HepG2 (cell line): ENCODE data around the gene CST4. TPM values are rescaled to one million over a fixed set of nuclear protein-coding genes. Genes with fewer than 3 reads are reported as not detected.

Experiments
- BRD4 ChIP-seq: sonication (generic); formaldehyde crosslinking; IDR thresholded peaks from 2 replicates; pipeline ENCODE4 v1.4.0; 2020; ENCODE audit warnings: missing genetic modification reagents
- CC2D1A ChIP-seq: sonication (generic); formaldehyde crosslinking; IDR thresholded peaks from 2 replicates; pipeline ENCODE4 v1.8.1; 2023; ENCODE audit warnings: mild to moderate bottlenecking, missing genetic modification reagents
- ELF4 ChIP-seq: sonication (generic); formaldehyde crosslinking; IDR thresholded peaks from 2 replicates; pipeline ENCODE4 v1.5.0; 2020; ENCODE audit warnings: missing genetic modification reagents, mild to moderate bottlenecking, moderate library complexity, borderline replicate concordance
- FOSL1 ChIP-seq: sonication (generic); formaldehyde crosslinking; IDR thresholded peaks from 2 replicates; pipeline ENCODE4 v1.9.0; 2021; ENCODE audit warnings: missing genetic modification reagents, borderline replicate concordance
- HDAC1 ChIP-seq: sonication (generic); formaldehyde crosslinking; IDR thresholded peaks from 2 replicates; pipeline ENCODE4 v1.5.1; 2020; ENCODE audit warnings: mild to moderate bottlenecking, missing genetic modification reagents
- KLF6 ChIP-seq: IDR thresholded peaks from 2 replicates; pipeline ENCODE4 v1.8.0; 2016; ENCODE audit warnings: missing biosample characterization, missing genetic modification reagents
- NFE2L1 ChIP-seq: sonication (generic); formaldehyde crosslinking; IDR thresholded peaks from 2 replicates; pipeline ENCODE4 v1.4.0; 2020; ENCODE audit warnings: missing genetic modification reagents, mild to moderate bottlenecking, borderline replicate concordance
- NFKB2 ChIP-seq: sonication (generic); formaldehyde crosslinking; IDR thresholded peaks from 2 replicates; pipeline ENCODE4 v1.4.0; 2020; ENCODE audit warnings: missing genetic modification reagents, borderline replicate concordance
- NFKBIZ ChIP-seq: IDR thresholded peaks from 2 replicates; pipeline ENCODE4 v1.6.1; 2018; ENCODE audit warnings: missing genetic modification reagents, missing compliant biosample characterization
- NFYC ChIP-seq: IDR thresholded peaks from 2 replicates; pipeline ENCODE4 v1.6.1; 2016; ENCODE audit warnings: missing genetic modification reagents, missing compliant biosample characterization
- PHF20 ChIP-seq: sonication (generic); formaldehyde crosslinking; IDR thresholded peaks from 2 replicates; pipeline ENCODE4 v1.5.0; 2020; ENCODE audit warnings: mild to moderate bottlenecking, missing genetic modification reagents
- POLR2AphosphoS5 ChIP-seq: IDR thresholded peaks from 2 replicates; pipeline ENCODE4 v1.6.1; 2012; ENCODE audit warnings: low read depth, low read length
- PRPF4 ChIP-seq: fragments of 200-400 bp; formaldehyde crosslinking; IDR thresholded peaks from 2 replicates; pipeline ENCODE4 v1.6.1; 2016; ENCODE audit warnings: low read length, low read depth; ENCODE audit not compliant: poor library complexity, severe bottlenecking
- THYN1 ChIP-seq: sonication (generic); formaldehyde crosslinking; IDR thresholded peaks from 2 replicates; pipeline ENCODE4 v1.8.1; 2023; ENCODE audit warnings: low read depth, mild to moderate bottlenecking, moderate library complexity, missing genetic modification reagents, borderline replicate concordance
- XBP1 ChIP-seq: sonication (generic); formaldehyde crosslinking; IDR thresholded peaks from 2 replicates; pipeline ENCODE4 v1.5.0; 2020; ENCODE audit warnings: missing genetic modification reagents
- ZIK1 ChIP-seq: sonication (generic); formaldehyde crosslinking; IDR thresholded peaks from 2 replicates; pipeline ENCODE4 v1.5.0; 2020; ENCODE audit warnings: mild to moderate bottlenecking, low read depth, missing genetic modification reagents, borderline replicate concordance
- ZNF207 ChIP-seq: fragments of 450-650 bp; IDR thresholded peaks from 2 replicates; pipeline ENCODE4 v1.6.1; 2016; ENCODE audit warnings: antibody characterized with exemption, borderline replicate concordance
- ZNF367 ChIP-seq: sonication (generic); formaldehyde crosslinking; IDR thresholded peaks from 2 replicates; pipeline ENCODE4 v1.4.0; 2020; ENCODE audit warnings: missing genetic modification reagents, borderline replicate concordance
- ZSCAN30 ChIP-seq: sonication (generic); formaldehyde crosslinking; IDR thresholded peaks from 2 replicates; pipeline ENCODE4 v1.5.0; 2020; ENCODE audit warnings: mild to moderate bottlenecking, missing genetic modification reagents
- polyA plus RNA-seq, 8 experiments: library from polyadenylated mRNA; depleted of rRNA in 3 of 8; stranded (reverse) in 7 of 8; unstranded in 1 of 8; fragments of >200 nt; fragmentation: Illumina TruSeq in 4 of 8; extraction: Trizol in 4 of 8; gene quantifications; 2 replicates each; pipeline versions ENCODE4 v1.2.1 to v1.2.3, GENCODE V29; 2011 to 2016; ENCODE audit warnings: low read depth in 4 of 8, missing spikeins in 1 of 8, mixed read lengths in 1 of 8; ENCODE audit not compliant: insufficient read depth in 1 of 8
- total RNA-seq, 5 experiments: library from RNA; depleted of rRNA; stranded (reverse); fragments of >200 nt; fragmentation: Illumina TruSeq; extraction: Trizol; gene quantifications; 2 replicates each; pipeline ENCODE4 v1.2.3, GENCODE V29; 2016; ENCODE audit warnings: low read depth in 1 of 5
- TF ChIP-seq, protein P1 (sequence below): IDR thresholded peaks from 2 replicates; pipeline ENCODE4 v1.6.1; 2016
- TF ChIP-seq, protein P2 (sequence below): fragments of 450-650 bp; IDR thresholded peaks from 2 replicates; pipeline ENCODE4 v1.6.1; 2017; ENCODE audit warnings: mild to moderate bottlenecking
- TF ChIP-seq, protein P3 (sequence below): IDR thresholded peaks from 2 replicates; pipeline ENCODE4 v1.6.1; 2016; ENCODE audit warnings: missing compliant biosample characterization, missing genetic modification reagents, borderline replicate concordance
- TF ChIP-seq, protein P4 (sequence below): sonication (generic); formaldehyde crosslinking; IDR thresholded peaks from 2 replicates; pipeline ENCODE4 v1.4.0; 2020; ENCODE audit warnings: low read depth, mild to moderate bottlenecking, missing genetic modification reagents

Gene CST4
- total and polyA plus RNA-seq, 2 of the 13 experiments (the other 11 are each of a cell fraction or from before 2014, with no cell fraction given): not detected

DNA sequence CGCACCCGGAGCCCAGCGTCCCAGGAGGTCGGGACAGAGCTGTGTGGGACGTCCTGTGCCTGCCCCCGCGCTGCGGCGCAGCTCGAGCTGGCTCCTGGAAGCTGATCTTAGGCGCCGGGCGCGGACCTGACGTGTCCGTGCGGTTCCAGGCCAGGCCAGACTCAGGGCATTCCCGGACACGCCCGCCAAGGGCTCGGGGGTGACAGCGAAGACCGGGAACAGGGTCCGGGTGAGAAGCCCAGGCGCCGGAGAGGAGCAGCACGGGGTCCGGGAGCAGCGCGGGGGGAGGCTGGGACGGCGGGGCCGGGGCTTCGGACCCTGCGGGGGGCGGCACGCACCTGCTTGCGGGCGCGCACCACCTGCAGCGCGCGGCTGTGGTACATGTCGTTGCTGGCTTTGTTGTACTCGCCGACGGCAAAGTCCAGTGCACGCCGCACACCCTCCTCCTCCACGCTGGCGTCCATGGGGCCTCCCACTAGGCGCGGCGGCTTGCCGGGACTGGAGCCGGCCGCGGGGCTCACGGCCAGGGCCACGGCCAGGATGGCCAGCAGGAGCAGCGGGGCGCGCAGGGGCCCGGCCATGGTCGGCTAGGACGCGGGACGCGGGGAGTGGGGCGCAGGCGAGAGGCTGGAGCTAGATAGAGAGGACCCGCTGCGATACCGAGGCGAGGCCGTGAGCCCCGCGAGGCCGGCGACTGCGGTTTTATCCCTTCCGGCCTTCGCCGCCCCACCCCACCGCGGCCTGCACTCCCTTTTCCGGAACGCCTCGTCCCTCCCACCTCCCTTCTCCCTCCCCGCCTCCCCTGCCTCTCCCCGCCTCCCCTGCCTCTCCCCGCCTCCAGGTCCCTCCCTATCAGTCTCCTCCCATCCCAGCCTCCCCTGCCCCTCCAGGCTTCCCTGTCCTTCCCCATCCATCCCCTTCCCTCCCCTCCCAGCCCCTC is 51.3 kb downstream of the CST4 start, which contains the start of gene CST3 (continued):
- peak; percentile 87 for TF ChIP-seq HDAC1 (CRISPR knock-in tag)
- TF ChIP-seq NFKB2 (CRISPR knock-in tag): peak; percentile 98
- TF ChIP-seq KLF6 (CRISPR knock-in tag): peak; percentile 91
- no peak for TF ChIP-seq NFYC
- TF ChIP-seq, protein P1, sequence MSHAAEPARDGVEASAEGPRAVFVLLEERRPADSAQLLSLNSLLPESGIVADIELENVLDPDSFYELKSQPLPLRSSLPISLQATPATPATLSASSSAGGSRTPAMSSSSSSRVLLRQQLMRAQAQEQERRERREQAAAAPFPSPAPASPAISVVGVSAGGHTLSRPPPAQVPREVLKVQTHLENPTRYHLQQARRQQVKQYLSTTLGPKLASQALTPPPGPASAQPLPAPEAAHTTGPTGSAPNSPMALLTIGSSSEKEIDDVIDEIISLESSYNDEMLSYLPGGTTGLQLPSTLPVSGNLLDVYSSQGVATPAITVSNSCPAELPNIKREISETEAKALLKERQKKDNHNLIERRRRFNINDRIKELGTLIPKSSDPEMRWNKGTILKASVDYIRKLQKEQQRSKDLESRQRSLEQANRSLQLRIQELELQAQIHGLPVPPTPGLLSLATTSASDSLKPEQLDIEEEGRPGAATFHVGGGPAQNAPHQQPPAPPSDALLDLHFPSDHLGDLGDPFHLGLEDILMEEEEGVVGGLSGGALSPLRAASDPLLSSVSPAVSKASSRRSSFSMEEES (CRISPR knock-in tag): peak; percentile 51; the same call in 1 of the 2 replicates
- peak; percentile 63 for TF ChIP-seq ZIK1
- peak; percentile 90 for TF ChIP-seq BRD4 (CRISPR knock-in tag)
- 0 out of 2 replicates have a peak, but pooled peaks have one; percentile 34 for TF ChIP-seq NFE2L1 (CRISPR knock-in tag)
- TF ChIP-seq FOSL1 (CRISPR knock-in tag): no peak
- TF ChIP-seq, protein P2, sequence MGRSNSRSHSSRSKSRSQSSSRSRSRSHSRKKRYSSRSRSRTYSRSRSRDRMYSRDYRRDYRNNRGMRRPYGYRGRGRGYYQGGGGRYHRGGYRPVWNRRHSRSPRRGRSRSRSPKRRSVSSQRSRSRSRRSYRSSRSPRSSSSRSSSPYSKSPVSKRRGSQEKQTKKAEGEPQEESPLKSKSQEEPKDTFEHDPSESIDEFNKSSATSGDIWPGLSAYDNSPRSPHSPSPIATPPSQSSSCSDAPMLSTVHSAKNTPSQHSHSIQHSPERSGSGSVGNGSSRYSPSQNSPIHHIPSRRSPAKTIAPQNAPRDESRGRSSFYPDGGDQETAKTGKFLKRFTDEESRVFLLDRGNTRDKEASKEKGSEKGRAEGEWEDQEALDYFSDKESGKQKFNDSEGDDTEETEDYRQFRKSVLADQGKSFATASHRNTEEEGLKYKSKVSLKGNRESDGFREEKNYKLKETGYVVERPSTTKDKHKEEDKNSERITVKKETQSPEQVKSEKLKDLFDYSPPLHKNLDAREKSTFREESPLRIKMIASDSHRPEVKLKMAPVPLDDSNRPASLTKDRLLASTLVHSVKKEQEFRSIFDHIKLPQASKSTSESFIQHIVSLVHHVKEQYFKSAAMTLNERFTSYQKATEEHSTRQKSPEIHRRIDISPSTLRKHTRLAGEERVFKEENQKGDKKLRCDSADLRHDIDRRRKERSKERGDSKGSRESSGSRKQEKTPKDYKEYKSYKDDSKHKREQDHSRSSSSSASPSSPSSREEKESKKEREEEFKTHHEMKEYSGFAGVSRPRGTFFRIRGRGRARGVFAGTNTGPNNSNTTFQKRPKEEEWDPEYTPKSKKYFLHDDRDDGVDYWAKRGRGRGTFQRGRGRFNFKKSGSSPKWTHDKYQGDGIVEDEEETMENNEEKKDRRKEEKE: no peak
- TF ChIP-seq, protein P3, sequence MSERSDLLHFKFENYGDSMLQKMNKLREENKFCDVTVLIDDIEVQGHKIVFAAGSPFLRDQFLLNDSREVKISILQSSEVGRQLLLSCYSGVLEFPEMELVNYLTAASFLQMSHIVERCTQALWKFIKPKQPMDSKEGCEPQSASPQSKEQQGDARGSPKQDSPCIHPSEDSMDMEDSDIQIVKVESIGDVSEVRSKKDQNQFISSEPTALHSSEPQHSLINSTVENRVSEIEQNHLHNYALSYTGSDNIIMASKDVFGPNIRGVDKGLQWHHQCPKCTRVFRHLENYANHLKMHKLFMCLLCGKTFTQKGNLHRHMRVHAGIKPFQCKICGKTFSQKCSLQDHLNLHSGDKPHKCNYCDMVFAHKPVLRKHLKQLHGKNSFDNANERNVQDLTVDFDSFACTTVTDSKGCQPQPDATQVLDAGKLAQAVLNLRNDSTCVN (CRISPR knock-in tag): no peak
- peak; percentile 98 for TF ChIP-seq POLR2AphosphoS5
- no peak for TF ChIP-seq ZNF207
- TF ChIP-seq ELF4: no peak; the same call in 1 of the 2 replicates
- TF ChIP-seq ZSCAN30 (CRISPR knock-in tag): no peak; the same call in 1 of the 2 replicates
- TF ChIP-seq, protein P4, sequence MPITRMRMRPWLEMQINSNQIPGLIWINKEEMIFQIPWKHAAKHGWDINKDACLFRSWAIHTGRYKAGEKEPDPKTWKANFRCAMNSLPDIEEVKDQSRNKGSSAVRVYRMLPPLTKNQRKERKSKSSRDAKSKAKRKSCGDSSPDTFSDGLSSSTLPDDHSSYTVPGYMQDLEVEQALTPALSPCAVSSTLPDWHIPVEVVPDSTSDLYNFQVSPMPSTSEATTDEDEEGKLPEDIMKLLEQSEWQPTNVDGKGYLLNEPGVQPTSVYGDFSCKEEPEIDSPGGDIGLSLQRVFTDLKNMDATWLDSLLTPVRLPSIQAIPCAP (CRISPR knock-in tag): peak; percentile 49; the same call in 1 of the 2 replicates
- peak; percentile 83 for TF ChIP-seq PHF20 (CRISPR knock-in tag)
- 0 out of 2 replicates have a peak, but pooled peaks have one; percentile 61 for TF ChIP-seq XBP1 (CRISPR knock-in tag)
- 0 out of 2 replicates have a peak, but pooled peaks have one; percentile 70 for TF ChIP-seq CC2D1A (CRISPR knock-in tag)
- 0 out of 2 replicates have a peak, but pooled peaks have one; percentile 28 for TF ChIP-seq NFKBIZ (CRISPR knock-in tag)
- no peak for TF ChIP-seq PRPF4
- TF ChIP-seq THYN1 (CRISPR knock-in tag): peak; percentile 86; the same call in 1 of the 2 replicates
- peak; percentile 90; the same call in 1 of the 2 replicates for TF ChIP-seq ZNF367 (CRISPR knock-in tag)
